ENCODE data around the gene YPEL2.

The YPEL2 gene

DNA sequence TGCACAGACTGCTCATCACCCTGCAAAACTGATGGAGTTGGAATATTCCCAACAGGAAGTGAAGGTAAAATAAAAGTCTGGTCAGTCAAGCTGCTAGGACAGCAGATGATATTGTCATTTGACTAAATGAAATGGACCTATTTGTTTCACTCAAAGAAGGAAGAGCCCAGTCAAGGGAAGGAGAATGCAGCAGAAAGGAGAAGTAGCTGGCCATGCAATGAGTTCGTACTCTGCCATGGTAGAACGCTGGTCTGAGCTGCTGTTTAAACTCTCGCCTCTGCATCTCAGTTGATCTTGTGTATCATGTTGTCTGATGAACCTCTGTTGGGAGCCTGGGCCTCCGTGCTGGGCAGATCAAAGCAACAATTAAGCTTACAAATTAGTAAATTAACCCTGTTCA is 15.6 kb upstream of the YPEL2 start:
- TF ChIP-seq CTCF (conservative IDR thresholded peaks at IDR 0.05) (no peak), ZFX (IDR thresholded peaks at IDR 0.05) (no peak)
- H3K27ac ChIP-seq, result no peak overlapping the region

- no peak for TF ChIP-seq ZFX (IDR thresholded peaks at IDR 0.05)
- TF ChIP-seq CTCF (conservative IDR thresholded peaks at IDR 0.05), result no peak
- peak overlapping the region; percentile 80 for H3K27ac ChIP-seq
These were observed 4.1 kb upstream of the YPEL2 start for GRCh38 chr17:59327121-59327980.

- TF ChIP-seq ZFX (IDR thresholded peaks at IDR 0.05) (no peak), CTCF (conservative IDR thresholded peaks at IDR 0.05) (no peak)
- peak overlapping the region; percentile 80 for H3K27ac ChIP-seq
These were observed 3.5 kb upstream of the YPEL2 start for GRCh38 chr17:59327981-59328290.

GRCh38 chr17:59328601-59329000 is 2.9 kb upstream of the YPEL2 start:
- peak overlapping the region; percentile 80 for H3K27ac ChIP-seq
- no peak for TF ChIP-seq CTCF (conservative IDR thresholded peaks at IDR 0.05)
- no peak for TF ChIP-seq ZFX (IDR thresholded peaks at IDR 0.05)

DNA sequence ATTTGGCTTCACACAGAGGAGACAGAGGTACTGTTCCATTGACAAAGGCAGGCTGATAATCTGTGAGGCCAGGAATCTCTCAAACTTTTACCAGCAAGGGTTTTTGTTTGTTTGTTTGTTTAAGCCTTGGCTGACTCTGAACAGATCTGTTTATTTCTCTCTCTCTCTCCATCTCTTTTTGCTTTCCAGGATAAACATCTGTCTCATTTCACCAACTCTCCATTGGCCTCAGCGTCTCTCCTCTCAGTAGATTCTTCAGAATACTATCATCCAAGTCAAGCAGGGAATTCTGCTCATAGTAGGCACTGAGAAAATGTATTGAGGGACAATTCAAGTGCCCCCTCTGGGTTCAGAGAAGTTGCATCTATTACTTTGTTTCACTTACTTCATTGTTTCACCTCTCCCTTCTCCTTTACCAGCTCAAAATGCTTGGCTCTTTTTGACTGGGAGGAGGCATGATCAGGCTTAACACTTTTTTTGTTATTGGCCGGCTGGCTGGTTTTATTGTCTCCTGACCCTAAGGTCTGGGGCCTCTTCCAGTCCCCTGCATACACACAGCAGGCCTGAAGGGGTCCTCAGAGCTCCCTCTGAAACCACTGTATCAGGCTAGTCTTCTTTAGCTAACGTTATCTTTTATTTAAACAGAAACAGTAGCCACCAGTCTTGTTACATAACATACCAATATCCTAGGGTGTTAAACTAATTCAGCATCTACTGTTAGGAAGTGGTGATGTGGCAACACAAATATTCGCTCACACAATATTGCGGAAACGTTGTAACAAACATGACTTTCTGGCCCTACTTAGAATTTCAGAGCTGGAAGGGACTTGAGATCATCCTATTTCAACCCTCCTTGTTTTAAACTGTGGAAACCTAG is 2.0 kb upstream of the YPEL2 start:
- H3K27ac ChIP-seq, result peak overlapping the region; percentile 80; the same call in 1 of the 2 replicates
- peak; percentile 87 for TF ChIP-seq CTCF (conservative IDR thresholded peaks at IDR 0.05)
- TF ChIP-seq ZFX (IDR thresholded peaks at IDR 0.05), result no peak

DNA sequence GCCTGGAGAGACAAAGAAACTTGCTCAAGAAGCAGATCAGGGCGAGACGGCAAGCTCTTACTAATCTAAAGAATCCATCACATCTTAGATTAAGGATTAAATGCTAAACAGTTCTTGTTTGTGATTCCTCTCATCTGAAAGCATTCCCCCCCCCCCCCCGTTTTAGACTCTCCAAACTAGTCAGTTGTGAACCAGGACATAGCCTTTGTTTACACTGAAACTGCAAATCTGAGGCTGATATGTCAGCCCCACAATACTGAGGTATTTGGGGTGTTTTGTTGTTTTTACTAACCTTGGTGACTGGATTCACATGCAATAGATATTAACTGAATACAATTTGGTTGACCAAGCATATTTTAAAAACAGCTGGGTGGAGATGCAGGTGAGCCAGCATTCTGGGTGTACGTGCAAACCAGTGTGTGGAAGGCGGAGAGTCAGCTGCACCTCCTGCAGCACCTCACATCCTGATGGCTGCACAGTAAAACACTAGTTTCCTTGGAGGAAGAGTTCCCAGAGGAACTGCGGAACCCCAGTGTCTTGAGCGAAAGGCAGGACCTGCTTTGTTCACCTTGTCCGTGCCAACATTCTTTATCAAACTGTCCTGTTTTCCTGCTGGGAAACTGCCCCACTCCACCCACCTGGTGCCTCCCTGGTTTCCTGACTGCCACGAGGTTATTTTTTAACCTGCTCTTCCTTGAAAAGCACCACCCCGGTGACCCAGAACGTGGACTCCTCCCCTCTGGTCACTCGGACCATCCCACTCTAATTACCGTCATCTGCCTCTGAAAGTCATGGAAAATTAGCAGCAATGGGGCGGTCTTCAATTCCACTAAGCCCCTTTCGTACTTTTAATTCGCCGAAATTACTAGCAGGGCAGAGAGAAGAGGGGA is 1.2 kb upstream of the YPEL2 start:
- peak overlapping the region; percentile 80 for H3K27ac ChIP-seq
- TF ChIP-seq CTCF (conservative IDR thresholded peaks at IDR 0.05) (no peak), ZFX (IDR thresholded peaks at IDR 0.05) (no peak)
